Type B pancreatic cell (in vitro differentiated cells): ENCODE measurements around the gene NHLRC1. TPM values are rescaled to one million over a fixed set of nuclear protein-coding genes. Genes with fewer than 3 reads are reported as not detected.

Source experiments
- DNase-seq: peaks from one replicate; pipeline ENCODE4 v3.0.0; 2021; ENCODE audit warnings: mixed read lengths; ENCODE audit not compliant: unreplicated experiment; ENCODE audit errors: extremely low spot score
- H3K27ac Mint-ChIP-seq: 2 replicates; pipeline ENCODE4 v1.8.0; 2021; ENCODE audit warnings: mild to moderate bottlenecking, mixed read lengths
- H3K27me3 Mint-ChIP-seq: 2 replicates; pipeline ENCODE4 v1.8.0; 2021; ENCODE audit warnings: mixed read lengths
- H3K36me3 Mint-ChIP-seq: 2 replicates; pipeline ENCODE4 v1.8.0; 2021; ENCODE audit warnings: mixed read lengths
- H3K4me1 Mint-ChIP-seq: one replicate; pipeline ENCODE4 v1.8.0; 2021; ENCODE audit warnings: mixed read lengths; ENCODE audit not compliant: unreplicated experiment
- H3K4me3 Mint-ChIP-seq: 2 replicates; pipeline ENCODE4 v1.8.0; 2021; ENCODE audit warnings: mild to moderate bottlenecking, mixed read lengths
- H3K9me3 Mint-ChIP-seq: 2 replicates; pipeline ENCODE4 v1.8.0; 2021; ENCODE audit warnings: mixed read lengths
- total RNA-seq: library from RNA; stranded (reverse); gene quantifications from 2 replicates; pipeline ENCODE4 v1.2.1, GENCODE V29; 2021; ENCODE audit warnings: low replicate concordance
- TF ChIP-seq, protein P1 (sequence below): fragments of 200-600 bp; sonication (generic); conservative IDR thresholded peaks from 2 replicates; pipeline ENCODE4 v1.5.0; 2021; ENCODE audit warnings: antibody characterized with exemption, mild to moderate bottlenecking

The NHLRC1 gene
- total RNA-seq, 1 donor from 2014 or later, result 1.1 TPM

DNA sequence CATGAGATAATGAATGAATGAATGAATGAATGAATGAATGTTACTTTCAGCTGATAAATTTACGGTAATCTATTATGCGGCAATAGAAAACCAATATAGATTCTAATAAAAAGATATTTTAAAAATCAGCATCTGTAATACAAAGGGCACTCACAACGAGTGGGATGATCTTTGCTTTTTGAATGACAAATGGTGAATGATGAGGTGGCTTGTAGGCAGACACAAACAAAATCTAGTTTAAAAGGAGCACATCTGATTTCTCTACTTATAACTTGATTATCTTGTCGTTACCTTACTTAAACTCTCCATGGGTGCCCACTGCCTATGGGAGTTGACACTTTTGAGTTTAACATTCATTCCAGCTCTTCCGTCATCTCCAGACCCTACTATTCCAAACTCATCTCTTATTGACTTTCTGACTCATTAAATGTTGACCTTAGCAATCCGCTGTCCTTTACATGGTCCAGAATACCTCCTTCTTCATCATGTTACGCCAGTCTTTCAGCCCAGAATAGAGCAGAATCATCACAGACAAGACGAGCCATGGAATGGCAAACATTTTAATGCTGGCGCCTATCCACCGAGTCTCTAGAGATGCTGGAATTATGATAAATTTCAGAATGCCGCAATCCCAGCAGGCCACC is 41.3 kb downstream of the NHLRC1 start:
- TF ChIP-seq, protein P1, sequence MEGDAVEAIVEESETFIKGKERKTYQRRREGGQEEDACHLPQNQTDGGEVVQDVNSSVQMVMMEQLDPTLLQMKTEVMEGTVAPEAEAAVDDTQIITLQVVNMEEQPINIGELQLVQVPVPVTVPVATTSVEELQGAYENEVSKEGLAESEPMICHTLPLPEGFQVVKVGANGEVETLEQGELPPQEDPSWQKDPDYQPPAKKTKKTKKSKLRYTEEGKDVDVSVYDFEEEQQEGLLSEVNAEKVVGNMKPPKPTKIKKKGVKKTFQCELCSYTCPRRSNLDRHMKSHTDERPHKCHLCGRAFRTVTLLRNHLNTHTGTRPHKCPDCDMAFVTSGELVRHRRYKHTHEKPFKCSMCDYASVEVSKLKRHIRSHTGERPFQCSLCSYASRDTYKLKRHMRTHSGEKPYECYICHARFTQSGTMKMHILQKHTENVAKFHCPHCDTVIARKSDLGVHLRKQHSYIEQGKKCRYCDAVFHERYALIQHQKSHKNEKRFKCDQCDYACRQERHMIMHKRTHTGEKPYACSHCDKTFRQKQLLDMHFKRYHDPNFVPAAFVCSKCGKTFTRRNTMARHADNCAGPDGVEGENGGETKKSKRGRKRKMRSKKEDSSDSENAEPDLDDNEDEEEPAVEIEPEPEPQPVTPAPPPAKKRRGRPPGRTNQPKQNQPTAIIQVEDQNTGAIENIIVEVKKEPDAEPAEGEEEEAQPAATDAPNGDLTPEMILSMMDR, result no peak

DNA sequence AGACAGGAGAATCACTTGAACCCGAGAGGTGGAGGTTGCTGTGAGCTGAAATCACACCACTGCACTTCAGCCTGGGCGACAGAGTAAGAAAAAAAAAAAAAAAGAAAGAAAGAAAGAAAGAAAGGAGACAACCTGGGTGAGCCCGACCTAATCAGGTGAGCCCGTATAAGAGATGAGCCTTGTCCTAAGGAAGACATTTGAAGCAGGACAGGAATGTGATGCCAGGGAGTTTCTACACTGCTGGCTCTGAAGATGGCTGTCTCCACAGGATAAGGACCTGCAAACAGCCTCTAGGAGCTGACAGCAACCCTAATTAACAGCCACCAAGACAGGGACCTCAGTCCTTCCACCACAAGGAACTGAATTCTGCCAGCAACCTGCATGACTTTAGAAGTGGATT is 41.9 kb downstream of the NHLRC1 start:
- DNase-seq, result no peak
- TF ChIP-seq, protein P1, result no peak
- Mint-ChIP-seq H3K4me3 (no peak overlapping the region), H3K27me3 (no peaks in the 10 kb centered on the region), H3K27ac (no peak overlapping the region), H3K4me1 (peaks cover 3% of the 10 kb centered on the region), H3K36me3 (no peaks in the 10 kb centered on the region), H3K9me3 (peaks cover 5% of the 10 kb centered on the region)

More for the DNA sequence above, 41.3 kb downstream of the NHLRC1 start:
- H3K4me3 Mint-ChIP-seq, result no peak overlapping the region
- no peak overlapping the region for H3K27ac Mint-ChIP-seq
- no peak for DNase-seq
- H3K27me3 Mint-ChIP-seq, result no peaks in the 10 kb centered on the region
- peaks cover 5% of the 10 kb centered on the region for H3K9me3 Mint-ChIP-seq
- no peaks in the 10 kb centered on the region for H3K36me3 Mint-ChIP-seq
- peaks cover 3% of the 10 kb centered on the region for H3K4me1 Mint-ChIP-seq

DNA sequence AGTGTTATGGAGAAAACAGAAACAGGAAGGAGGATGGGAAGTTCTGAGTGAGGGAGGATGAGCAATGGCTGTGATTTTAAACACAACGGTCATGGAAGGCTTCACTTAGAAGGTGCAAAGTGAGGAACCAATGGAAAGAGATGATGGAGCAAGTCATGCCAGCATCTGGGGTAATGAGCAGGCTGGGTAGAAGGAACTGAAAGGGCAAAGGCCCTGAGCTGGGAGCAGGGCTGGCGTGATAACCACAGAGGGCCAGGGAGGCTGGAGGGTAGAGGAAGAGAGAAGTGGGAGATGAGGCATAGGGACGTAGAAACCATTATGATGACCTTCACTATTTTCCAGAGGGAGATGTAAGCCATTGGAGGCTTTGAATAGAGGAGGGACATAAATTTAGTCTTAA is 43.6 kb downstream of the NHLRC1 start:
- H3K9me3 Mint-ChIP-seq, result no peaks in the 10 kb centered on the region
- H3K36me3 Mint-ChIP-seq, result no peaks in the 10 kb centered on the region
- H3K27me3 Mint-ChIP-seq, result no peaks in the 10 kb centered on the region
- no peak for DNase-seq
- H3K4me3 Mint-ChIP-seq, result no peak overlapping the region
- H3K4me1 Mint-ChIP-seq, result peaks cover 3% of the 10 kb centered on the region
- H3K27ac Mint-ChIP-seq, result no peak overlapping the region
- TF ChIP-seq, protein P1, result no peak

DNA sequence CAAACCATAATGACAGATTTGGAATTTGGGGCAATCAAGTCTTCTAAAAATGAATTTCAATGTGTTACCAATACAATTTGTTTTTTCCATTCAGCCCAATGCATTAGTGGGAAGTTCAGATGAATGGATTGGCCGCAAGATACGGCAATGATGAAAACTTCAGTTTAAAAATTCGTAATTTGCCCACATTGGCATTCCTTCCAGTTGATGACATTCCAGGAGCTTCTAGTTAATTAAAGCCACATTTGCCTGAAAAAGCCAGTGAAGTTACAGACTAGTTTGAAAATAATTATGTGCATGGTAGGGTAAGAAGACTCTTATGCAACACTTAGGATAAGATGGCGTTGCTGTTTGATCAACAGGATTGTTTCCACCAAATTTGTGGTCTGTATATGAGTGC is 46.2 kb downstream of the NHLRC1 start:
- no peak for DNase-seq
- Mint-ChIP-seq H3K27ac (no peak overlapping the region), H3K27me3 (no peaks in the 10 kb centered on the region), H3K4me1 (no peaks in the 10 kb centered on the region), H3K36me3 (no peaks in the 10 kb centered on the region), H3K4me3 (no peak overlapping the region), H3K9me3 (no peaks in the 10 kb centered on the region)
- TF ChIP-seq, protein P1, result no peak

DNA sequence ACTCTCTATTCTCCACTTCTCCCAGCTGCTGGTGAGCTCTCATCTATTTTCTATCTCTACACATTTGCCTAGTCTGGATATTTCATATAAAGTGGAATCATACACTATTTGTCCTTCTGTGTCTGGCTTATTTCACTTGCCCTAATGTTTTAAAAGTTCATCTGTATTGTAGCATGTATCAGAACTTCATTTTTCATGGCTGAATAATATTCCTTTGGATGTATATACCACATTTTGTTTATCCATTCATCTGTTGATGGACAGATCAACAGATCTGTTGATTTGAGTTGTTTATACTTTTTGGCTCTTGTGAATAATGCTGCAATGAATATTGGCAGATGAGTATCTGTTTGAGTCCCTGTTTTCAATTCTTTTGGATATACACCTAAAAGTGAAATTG is 49.6 kb downstream of the NHLRC1 start:
- TF ChIP-seq, protein P1, result no peak
- no peaks in the 10 kb centered on the region for H3K9me3 Mint-ChIP-seq
- DNase-seq, result no peak
- no peak overlapping the region for H3K27ac Mint-ChIP-seq
- H3K36me3 Mint-ChIP-seq, result no peaks in the 10 kb centered on the region
- H3K4me3 Mint-ChIP-seq, result no peak overlapping the region
- H3K4me1 Mint-ChIP-seq, result no peaks in the 10 kb centered on the region
- no peaks in the 10 kb centered on the region for H3K27me3 Mint-ChIP-seq
